ENCODE data around the gene PSMD7.
A peak's percentile ranks its signal among the peaks of the same experiment; 100 is the strongest.

The PSMD7 gene

GRCh38 chr16:74296432-74297144, at the start of gene PSMD7:
Gene PSMD7 (plus strand): TSS chr16:74296814. CDS start chr16:74296915, 101 bp downstream.
- peak; percentile 93 for DNase-seq

DNA sequence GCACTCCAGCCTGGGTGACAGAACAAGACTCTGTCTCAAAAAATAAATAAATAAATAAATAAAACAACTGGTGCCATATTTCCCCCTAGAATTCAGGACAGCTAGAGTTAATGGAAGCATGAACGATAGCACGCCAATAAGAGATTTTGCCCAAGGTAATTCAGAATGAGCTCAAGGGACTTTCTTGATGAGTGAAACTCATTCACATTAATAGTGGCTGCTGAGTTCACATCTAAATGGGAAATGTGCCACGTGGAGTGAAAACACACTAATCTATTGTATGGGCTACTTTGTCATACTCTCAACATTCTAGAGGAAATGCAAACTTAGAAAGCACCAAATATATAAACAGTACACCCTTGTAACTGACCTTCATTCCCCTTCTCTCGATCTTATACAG, 47.4 kb upstream of the PSMD7 start:
- DNase-seq = no peak

- no peak for DNase-seq
Measured at GRCh38 chr16:74249846-74250245, 46.8 kb upstream of the PSMD7 start.

- DNase-seq = no peak
Measured at GRCh38 chr16:74252329-74252728, 44.3 kb upstream of the PSMD7 start.

DNA sequence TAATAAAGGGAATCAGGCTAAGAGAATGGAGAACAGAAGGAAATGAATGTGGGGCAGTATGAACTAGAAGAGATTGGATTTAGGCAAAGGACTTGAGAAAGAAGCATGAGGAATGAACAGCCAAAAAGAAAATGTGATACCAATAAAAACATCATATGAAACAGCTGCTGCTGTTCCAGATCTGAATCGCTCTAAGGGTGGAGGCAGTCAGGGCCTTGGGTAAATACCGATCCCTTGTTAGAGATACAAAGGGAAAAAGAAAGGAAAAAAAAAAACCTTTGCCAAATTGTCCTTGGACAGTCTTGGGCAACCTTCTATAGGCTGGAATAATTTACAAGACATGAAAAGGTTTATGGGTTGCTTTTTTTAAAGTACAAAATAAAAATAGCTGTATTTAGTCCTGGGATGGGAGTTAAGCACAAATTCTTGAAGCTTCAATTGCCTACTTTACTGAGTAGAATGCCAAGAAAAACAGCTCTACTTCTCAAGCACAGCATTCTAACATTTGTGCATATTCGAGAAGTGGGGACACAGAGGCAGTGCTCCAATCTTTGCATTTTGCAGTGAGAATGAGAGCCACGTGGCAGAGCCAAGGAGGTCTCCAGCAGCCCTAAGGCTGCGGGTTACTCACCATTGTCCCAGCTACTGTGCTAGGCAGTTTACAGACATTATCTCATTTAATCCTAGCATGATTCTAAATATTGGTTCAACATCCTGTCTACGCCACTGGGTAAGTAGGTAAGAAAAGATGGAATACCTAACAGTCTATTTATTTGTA, 43.3 kb upstream of the PSMD7 start:
- DNase-seq = no peak

- DNase-seq = no peak
Measured at GRCh38 chr16:74257061-74257460, 39.6 kb upstream of the PSMD7 start.

- no peak for DNase-seq
Measured at GRCh38 chr16:74261068-74261467, 35.5 kb upstream of the PSMD7 start.

DNA sequence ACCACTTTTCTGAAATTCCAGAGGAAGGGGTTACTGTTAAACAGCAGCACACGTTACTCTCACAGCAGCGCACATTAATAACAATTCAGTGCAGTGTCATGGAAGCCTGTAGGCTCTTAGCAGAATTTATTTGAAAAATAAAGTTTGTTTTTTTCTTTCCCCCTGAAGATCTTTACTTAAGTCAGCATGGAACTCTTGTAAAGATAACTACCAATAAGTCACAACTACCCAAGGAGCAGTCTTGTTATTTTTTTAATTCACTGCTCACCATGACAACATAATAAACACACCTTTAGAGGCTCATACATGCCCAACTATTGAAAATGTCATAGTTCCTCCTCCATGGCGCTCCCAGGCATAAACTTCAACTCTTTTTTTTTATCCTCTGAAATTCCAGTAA, 31.8 kb upstream of the PSMD7 start:
- DNase-seq = no peak

GRCh38 chr16:74268372-74268782, 28.2 kb upstream of the PSMD7 start:
- DNase-seq = no peak

DNA sequence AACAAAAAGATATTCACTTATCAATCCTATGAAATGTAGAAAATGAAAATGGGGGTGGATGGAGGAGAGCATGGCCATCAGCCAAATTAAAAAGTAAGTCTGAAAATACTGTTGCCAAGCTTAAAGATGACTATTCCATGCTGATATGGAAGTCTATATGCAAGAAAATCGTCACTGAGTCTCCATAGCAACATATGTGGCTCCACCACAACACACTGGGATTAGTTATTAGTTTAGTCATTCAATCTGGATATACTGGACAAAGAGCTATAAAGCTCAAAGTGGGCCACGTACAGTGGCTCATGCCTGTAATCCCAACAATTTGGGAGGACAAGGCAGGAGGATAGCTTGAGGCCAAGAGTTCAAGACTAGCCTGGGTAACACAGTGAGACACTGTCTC, 24.7 kb upstream of the PSMD7 start:
- DNase-seq = no peak

DNA sequence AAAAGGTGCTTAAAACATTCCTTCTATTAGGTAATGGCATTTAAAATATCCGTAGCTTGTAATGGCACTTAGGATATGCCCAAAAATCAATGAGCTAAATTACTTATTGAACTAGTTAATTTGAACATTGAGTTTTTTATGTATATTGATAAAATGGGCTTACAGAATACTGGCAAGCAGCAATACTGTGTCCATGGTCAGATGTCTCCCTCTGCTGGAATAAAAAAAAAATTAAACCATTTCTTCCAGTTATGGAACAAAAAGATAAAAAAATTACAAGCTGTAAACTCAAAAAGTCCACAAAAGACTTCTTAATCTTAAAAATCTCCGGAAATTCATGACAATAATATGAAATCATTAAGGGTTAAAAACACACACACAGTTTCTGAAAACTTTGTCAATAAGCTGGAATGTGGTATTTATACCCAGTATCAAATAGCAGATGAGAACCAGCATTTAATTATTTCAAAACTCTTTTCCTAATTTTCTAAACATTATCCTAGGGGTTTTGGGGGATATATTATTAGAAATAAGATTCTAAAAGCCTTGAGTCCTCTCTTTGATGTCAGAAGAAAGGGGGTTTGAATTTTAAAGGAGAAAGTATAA, 21.5 kb upstream of the PSMD7 start:
- DNase-seq = no peak

DNA sequence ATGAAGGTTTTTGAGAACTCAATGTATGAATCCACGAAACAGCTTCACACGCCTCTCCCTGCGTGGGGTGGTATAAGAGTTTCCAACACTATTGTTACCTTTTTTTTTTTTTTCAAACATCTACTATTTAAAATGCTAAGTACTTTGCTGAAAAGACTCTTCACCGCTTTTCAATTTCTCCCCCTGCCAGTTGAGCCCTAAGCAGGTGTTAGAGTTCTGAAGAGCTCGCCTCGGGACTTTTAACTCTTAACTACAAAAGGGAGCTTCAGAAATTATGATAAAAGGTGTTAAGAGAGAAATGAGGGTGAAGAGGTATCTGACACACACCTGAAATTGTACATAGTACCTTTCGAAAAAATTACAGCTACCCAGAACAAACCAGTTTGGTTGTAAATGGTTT, 20.9 kb upstream of the PSMD7 start:
- no peak for DNase-seq

DNA sequence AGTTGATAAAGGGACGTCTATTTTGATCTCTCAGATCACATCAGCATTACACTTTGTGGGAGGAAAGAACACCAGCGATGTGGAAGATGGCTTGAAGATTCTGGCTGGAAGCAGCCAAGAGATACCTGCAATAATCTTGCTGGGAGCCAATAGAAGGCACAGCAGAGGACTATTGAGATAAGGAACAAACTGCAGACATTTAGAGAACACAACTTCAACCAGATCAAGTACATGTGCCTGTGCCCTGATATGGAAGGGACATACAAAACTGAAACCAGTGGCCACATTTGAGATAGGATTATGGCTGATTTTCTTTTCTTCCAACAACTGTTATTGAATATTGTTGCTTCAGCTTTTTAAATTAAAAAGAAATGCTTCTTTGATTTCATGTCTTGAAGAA, 18.6 kb upstream of the PSMD7 start:
- DNase-seq = no peak

DNA sequence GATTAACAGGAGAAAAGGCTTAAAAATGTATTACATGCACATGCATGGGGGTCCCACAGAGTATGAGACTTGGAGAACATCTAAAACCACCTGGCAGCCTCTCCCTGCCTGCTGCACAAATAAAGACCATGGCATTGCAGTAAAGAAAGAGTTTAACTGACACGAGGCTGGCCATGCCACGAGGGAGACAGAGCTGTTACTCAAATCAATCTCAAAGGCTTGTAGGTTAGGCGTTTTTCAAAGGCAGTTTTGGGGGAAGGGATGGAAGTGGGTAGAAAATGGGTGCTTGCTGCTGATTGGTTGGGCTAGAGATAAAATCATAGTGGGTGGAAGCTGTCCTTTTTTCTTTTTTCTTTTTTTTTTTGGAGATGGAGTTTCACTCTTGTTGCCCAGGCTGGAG, 17.3 kb upstream of the PSMD7 start:
- no peak for DNase-seq

DNA sequence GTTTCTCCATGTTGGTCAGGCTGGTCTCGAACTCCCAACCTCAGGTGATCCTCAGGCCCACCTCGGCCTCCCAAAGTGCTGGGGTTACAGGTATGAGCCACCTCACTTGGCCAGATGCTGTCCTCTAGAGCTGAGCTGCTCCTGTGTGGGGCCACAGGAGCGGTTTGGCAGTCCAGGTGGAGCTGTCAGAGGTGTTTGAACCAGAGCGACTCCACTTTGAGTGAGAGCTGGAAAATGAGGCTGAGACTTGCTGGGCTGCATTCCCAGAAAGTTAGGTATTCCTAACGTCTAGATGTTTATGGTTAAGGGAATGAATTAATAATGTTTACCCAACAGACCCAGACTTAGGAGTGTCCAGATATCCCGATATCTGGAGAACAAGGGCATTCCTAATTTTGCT, 16.8 kb upstream of the PSMD7 start:
- no peak for DNase-seq

DNA sequence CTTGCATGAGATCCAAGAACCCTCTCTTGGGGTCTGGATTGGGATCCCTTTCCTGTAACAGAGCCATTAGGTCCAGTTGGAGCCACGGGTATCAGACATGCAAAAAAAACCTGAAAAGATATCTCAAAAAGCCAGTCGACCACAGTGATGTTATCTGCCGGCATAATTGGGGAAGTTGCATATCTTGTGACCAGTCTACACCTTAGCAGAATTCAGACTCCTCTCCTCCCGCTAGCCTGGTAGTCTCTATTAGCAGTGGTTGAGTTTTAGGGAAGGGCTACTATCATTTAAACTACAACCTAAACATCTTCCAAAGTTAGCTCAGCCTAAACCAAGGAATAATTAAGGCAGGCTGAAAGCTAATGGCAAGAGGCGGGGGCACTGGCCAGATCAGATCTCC, 16.2 kb upstream of the PSMD7 start:
- DNase-seq = no peak

- no peak for DNase-seq
Measured at GRCh38 chr16:74281300-74281699, 15.3 kb upstream of the PSMD7 start.

GRCh38 chr16:74283716-74284115, 12.9 kb upstream of the PSMD7 start:
- no peak for DNase-seq

- DNase-seq = no peak
Measured at GRCh38 chr16:74288065-74288464, 8.5 kb upstream of the PSMD7 start.

GRCh38 chr16:74290356-74290755, 6.3 kb upstream of the PSMD7 start:
- no peak for DNase-seq

- no peak for DNase-seq
Measured at GRCh38 chr16:74291176-74291575, 5.4 kb upstream of the PSMD7 start.

DNA sequence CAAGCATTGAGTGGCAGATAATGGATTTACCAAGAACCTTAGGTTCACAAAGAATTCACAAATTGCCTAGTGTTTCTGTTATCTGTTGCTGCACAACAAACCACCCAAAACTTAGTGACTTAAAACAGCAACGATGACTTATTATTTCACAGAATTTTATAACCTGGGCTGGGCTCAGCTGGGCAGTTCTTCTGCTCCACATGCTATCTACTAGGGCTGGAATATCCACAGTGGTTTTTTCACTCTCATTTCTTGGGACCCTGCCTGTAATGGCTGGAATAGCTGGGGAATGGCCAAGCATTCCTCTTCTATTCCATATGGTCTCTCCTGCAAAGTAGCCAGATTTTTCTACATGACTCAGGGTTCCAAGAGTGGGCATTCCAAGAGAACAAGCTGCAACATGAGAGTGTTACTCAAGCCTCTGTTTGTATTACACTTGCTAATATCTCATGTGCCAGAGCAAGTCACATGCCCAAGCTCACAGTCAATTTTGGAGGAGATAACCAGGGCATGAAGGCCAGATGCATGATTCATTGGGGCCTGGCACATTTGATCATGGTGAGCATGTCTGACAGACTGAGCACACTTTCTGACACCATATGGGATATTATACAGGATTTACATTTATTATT, 4.9 kb upstream of the PSMD7 start:
- no peak for DNase-seq

DNA sequence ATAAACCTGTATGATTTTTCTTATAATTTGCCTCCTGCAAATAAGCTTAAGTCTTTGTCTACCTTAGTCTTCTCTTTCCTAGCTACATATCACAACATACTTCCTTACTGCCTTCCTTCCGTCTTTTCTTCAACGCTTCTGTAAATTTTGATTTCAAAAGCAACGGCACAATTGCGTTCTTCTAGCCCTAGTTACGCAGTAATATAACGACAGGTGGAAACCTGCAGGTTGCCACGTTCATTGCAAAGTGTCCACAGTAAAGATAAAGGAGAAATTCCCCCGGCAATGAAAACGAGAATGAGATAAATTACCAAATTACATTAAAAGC, 546 bp upstream of the PSMD7 start:
- no peak for DNase-seq

DNA sequence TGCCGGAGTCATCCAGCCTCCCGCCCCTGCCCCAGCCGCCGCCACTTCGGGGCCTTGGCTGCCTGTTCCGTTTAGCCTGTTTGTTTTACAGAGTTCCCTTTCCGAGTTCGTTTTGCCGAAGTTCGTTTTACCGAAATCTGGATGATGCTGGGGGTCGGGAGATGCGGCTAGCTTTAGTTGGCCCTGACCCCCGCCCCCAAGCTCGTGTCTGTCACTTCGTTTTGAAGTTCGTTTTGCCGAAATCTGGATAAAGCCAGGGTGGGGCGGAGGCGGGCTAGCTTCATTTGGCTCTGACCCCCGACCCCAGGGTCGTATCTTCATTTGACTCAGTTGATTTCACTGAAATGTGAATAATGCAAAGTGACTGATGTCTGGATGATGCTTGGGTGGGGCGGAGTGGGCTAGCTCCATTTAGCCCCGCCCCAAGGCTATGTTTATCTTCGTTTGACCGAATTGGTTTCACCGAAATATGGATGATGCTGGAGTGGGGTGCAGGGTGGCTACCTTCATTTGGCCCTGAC, 591 bp downstream of the PSMD7 start:
- DNase-seq = peak; percentile 69
